Colonic mucosa (tissue), 4 donors: ENCODE measurements around the gene CUTA. TPM values are rescaled to one million over a fixed set of nuclear protein-coding genes. Genes with fewer than 3 reads are reported as not detected.

Source experiments
- DNase-seq: peaks from one replicate; pipeline ENCODE4 v3.0.0-alpha.2; 2020
- H3K27ac ChIP-seq: fragments of 200-600 bp; one replicate; pipeline ENCODE4 v1.8.0; 2021
- H3K27me3 ChIP-seq: fragments of 200-600 bp; one replicate; pipeline ENCODE4 v1.8.0; 2021
- H3K36me3 ChIP-seq: fragments of 200-600 bp; one replicate; pipeline ENCODE4 v1.8.0; 2021
- H3K4me1 ChIP-seq: fragments of 200-600 bp; one replicate; pipeline ENCODE4 v1.8.0; 2021; ENCODE audit warnings: mild to moderate bottlenecking
- H3K4me3 ChIP-seq: fragments of 200-600 bp; one replicate; pipeline ENCODE4 v1.8.0; 2021
- H3K9ac ChIP-seq, 2 donors: one replicate each; pipeline ENCODE4 v1.7.0; 2013; ENCODE audit warnings: control low read depth in 2 of 2, low read depth in 2 of 2, low read length in 2 of 2
- H3K9me3 ChIP-seq: fragments of 200-600 bp; one replicate; pipeline ENCODE4 v1.8.0; 2021
- CTCF ChIP-seq: fragments of 200-600 bp; IDR thresholded peaks from one replicate; pipeline ENCODE4 v1.8.0; 2022; ENCODE audit warnings: antibody characterized with exemption, mild to moderate bottlenecking
- intact Hi-C: fragments of 100-400 bp; cut with DNase I; formaldehyde crosslinking; loops from one replicate; pipeline ENCODE4 v1.14.1; 2022
- total RNA-seq, 2 donors: library from RNA; stranded (reverse); fragmentation: NEBNext Ultra II Directional in 1 of 2; extraction: Animal tissue kit (Norgen Biotek cat#: 25700) in 1 of 2; gene quantifications; one replicate each; pipeline ENCODE4 v1.2.1, GENCODE V29; 2021
- donor health status: healthy.
- donor health status: DM: no; HTN: no; CAD: no.
- donor health status: DM: no; HTN: no; CAD: no.

The CUTA gene
- total RNA-seq, 2 donors from 2014 or later, result 145 to 172 TPM

GRCh38 chr6:33443025-33443424, 25.1 kb upstream of the CUTA start:
- H3K27me3 ChIP-seq, result no peaks in the 10 kb centered on the region
- H3K4me3 ChIP-seq, result no peak overlapping the region
- no peaks in the 10 kb centered on the region for H3K9me3 ChIP-seq
- H3K9ac ChIP-seq, result no peak overlapping the region
- no peak overlapping the region for H3K27ac ChIP-seq
- DNase-seq, result no peak
- intact Hi-C loops, result loop anchor here (10.0 kb wide), 1 partner anchor 122 kb away; no protein-coding TSS in a partner anchor
- TF ChIP-seq CTCF, result no peak
- no peaks in the 10 kb centered on the region for H3K4me1 ChIP-seq
- H3K36me3 ChIP-seq, result no peaks in the 10 kb centered on the region

GRCh38 chr6:33442283-33442682, 24.4 kb upstream of the CUTA start:
- Histone ChIP-seq H3K36me3 (no peaks in the 10 kb centered on the region), H3K27ac (no peak overlapping the region), H3K4me3 (no peak overlapping the region), H3K4me1 (no peaks in the 10 kb centered on the region), H3K9me3 (no peaks in the 10 kb centered on the region), H3K9ac (no peak overlapping the region), H3K27me3 (no peaks in the 10 kb centered on the region)
- DNase-seq, result no peak
- intact Hi-C loops, result loop anchor here (10.0 kb wide), 1 partner anchor 123 kb away; no protein-coding TSS in a partner anchor
- TF ChIP-seq CTCF, result no peak

GRCh38 chr6:33441457-33441856, 23.6 kb upstream of the CUTA start:
- no peak for TF ChIP-seq CTCF
- no peaks in the 10 kb centered on the region for H3K9me3 ChIP-seq
- intact Hi-C loops, result loop anchor here (10.0 kb wide), 1 partner anchor 123 kb away; no protein-coding TSS in a partner anchor
- no peaks in the 10 kb centered on the region for H3K4me1 ChIP-seq
- H3K9ac ChIP-seq, result no peak overlapping the region
- no peak overlapping the region for H3K27ac ChIP-seq
- no peak for DNase-seq
- no peak overlapping the region for H3K4me3 ChIP-seq
- H3K27me3 ChIP-seq, result no peaks in the 10 kb centered on the region
- H3K36me3 ChIP-seq, result no peaks in the 10 kb centered on the region

GRCh38 chr6:33440649-33441309, 22.9 kb upstream of the CUTA start:
- Histone ChIP-seq H3K4me1 (no peaks in the 10 kb centered on the region), H3K27me3 (no peaks in the 10 kb centered on the region), H3K9ac (no peak overlapping the region), H3K9me3 (no peaks in the 10 kb centered on the region), H3K36me3 (no peaks in the 10 kb centered on the region), H3K4me3 (no peak overlapping the region), H3K27ac (no peak overlapping the region)
- DNase-seq, result no peak
- intact Hi-C loops, result loop anchor here (10.0 kb wide), 1 partner anchor 124 kb away; no protein-coding TSS in a partner anchor
- TF ChIP-seq CTCF, result no peak

GRCh38 chr6:33439956-33440648, 22.2 kb upstream of the CUTA start:
- no peak overlapping the region for H3K4me3 ChIP-seq
- no peaks in the 10 kb centered on the region for H3K27me3 ChIP-seq
- no peak for DNase-seq
- no peaks in the 10 kb centered on the region for H3K36me3 ChIP-seq
- TF ChIP-seq CTCF, result no peak
- no peaks in the 10 kb centered on the region for H3K9me3 ChIP-seq
- H3K4me1 ChIP-seq, result no peaks in the 10 kb centered on the region
- H3K27ac ChIP-seq, result no peak overlapping the region
- no peak overlapping the region for H3K9ac ChIP-seq
- intact Hi-C loops, result loop anchor here (10.0 kb wide), 1 partner anchor 125 kb away; no protein-coding TSS in a partner anchor
